ENCODE measurements around the gene MCF2L2.

The MCF2L2 gene

DNA sequence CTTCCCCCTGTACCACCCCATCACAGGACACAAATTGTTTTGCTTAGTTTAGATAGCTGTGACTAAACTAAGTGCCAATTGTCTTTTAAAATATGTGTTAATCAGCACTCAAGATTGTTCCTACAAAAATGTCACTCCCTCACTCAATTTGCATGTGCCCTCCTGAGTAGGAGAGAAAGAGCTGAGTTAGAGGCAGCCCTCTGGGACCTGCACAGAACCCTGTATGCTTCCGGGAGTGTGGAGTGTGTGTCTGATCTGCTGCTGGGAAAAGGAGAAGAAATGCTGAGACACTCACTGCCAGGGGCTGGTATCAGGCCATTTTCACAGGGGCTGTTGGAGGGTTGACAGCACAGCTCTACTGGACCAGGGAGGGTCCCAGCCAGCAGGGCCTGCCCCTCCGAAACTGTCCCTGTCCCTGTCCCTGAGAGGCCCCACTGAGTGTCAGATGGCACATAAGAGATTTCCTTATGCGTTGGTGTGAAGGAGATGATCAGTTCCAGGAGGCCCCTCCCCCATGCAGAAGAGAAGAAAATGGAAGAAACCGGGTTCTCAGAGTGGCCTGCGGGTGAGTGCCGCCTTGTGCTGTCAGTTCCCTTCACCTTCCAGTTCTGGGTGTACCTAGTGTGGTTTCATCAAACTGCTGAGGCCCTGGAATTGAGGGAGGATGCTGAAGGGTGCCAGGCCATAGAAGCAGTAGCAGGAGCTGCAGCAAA, 179.3 kb downstream of the MCF2L2 start:
- H2AFZ ChIP-seq: no peak overlapping the region
- H3K36me3 ChIP-seq (ENCODE audit: control insufficient read depth, insufficient read depth, low read length): no peaks in the 10 kb centered on the region
- no peaks in the 10 kb centered on the region for H3K4me1 ChIP-seq
- no peaks in the 10 kb centered on the region for H3K79me2 ChIP-seq
- no peaks in the 10 kb centered on the region for H3K9me3 ChIP-seq (ENCODE audit: control insufficient read depth, low read length)
- H3K9ac ChIP-seq: no peak overlapping the region
- H3K27me3 ChIP-seq (ENCODE audit: control insufficient read depth, insufficient read depth, low read length): no peaks in the 10 kb centered on the region
- no peak overlapping the region for H3K4me3 ChIP-seq (ENCODE audit: low read depth, low read length)
- H3K27ac ChIP-seq: no peak overlapping the region
- TF ChIP-seq, protein P1, sequence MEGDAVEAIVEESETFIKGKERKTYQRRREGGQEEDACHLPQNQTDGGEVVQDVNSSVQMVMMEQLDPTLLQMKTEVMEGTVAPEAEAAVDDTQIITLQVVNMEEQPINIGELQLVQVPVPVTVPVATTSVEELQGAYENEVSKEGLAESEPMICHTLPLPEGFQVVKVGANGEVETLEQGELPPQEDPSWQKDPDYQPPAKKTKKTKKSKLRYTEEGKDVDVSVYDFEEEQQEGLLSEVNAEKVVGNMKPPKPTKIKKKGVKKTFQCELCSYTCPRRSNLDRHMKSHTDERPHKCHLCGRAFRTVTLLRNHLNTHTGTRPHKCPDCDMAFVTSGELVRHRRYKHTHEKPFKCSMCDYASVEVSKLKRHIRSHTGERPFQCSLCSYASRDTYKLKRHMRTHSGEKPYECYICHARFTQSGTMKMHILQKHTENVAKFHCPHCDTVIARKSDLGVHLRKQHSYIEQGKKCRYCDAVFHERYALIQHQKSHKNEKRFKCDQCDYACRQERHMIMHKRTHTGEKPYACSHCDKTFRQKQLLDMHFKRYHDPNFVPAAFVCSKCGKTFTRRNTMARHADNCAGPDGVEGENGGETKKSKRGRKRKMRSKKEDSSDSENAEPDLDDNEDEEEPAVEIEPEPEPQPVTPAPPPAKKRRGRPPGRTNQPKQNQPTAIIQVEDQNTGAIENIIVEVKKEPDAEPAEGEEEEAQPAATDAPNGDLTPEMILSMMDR (IDR thresholded peaks at IDR 0.05): no peak
- no peak overlapping the region for H3K4me2 ChIP-seq (ENCODE audit: low read length)

DNA sequence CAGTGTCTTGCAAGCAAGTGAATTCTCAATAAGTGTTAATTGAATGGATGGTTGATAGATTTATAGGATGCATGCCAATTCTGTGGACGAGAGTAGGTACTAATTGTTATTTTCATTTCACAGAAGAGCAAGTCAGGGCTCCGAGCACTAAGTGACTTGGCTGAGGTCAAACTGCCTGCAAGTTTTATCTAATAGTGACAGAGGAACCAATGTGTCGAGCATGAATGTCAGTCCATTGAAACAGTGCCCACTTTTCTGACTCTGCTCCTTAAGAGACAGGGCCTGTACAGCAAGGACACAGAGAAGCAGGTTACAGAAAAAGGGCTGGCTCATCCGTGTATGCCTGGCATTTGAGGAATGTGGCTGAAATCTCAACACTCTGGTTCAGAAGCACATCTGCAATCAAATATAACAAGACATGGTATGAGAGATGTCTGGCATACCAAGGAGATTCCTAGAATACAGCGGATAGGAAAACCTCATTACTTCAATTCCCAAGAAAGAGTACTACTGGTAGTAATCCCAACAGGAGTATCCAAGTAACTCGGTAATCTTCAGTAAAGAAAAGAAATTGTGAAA, 181.3 kb downstream of the MCF2L2 start:
- Histone ChIP-seq H3K4me2 (ENCODE audit: low read length) (no peak overlapping the region), H3K4me1 (no peaks in the 10 kb centered on the region), H3K9me3 (ENCODE audit: control insufficient read depth, low read length) (no peaks in the 10 kb centered on the region), H3K9ac (no peak overlapping the region), H3K27me3 (ENCODE audit: control insufficient read depth, insufficient read depth, low read length) (no peaks in the 10 kb centered on the region), H3K36me3 (ENCODE audit: control insufficient read depth, insufficient read depth, low read length) (no peaks in the 10 kb centered on the region), H3K27ac (no peak overlapping the region), H3K4me3 (ENCODE audit: low read depth, low read length) (no peak overlapping the region), H2AFZ (no peak overlapping the region), H3K79me2 (no peaks in the 10 kb centered on the region)
- TF ChIP-seq, protein P1 (IDR thresholded peaks at IDR 0.05): no peak

DNA sequence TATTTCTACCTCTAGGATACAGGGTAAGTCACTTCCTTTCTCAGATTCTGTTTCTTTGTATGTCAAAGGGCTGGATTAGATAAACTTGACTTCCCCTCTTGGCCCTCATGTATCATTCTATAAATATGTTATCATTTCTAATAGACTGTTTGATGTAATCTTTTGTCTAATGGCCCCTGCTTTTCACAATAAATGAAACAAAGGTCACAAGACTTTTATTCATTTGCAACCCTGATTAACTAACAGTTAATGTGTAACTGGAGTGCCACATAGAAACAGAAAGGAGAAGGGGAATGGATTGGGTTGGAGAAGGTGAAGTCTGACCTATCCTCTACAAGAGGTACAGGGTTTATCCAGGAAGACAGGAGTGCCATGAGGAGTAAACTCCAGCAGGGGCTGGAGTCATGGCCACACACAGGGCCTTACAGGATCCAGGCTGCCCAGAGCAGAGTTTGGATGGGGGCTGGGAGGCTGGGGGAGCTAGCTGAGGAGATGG, 183.4 kb downstream of the MCF2L2 start:
- Histone ChIP-seq H3K27me3 (ENCODE audit: control insufficient read depth, insufficient read depth, low read length) (no peaks in the 10 kb centered on the region), H3K27ac (no peak overlapping the region), H3K4me1 (no peaks in the 10 kb centered on the region), H3K4me2 (ENCODE audit: low read length) (no peak overlapping the region), H3K4me3 (ENCODE audit: low read depth, low read length) (no peak overlapping the region), H3K79me2 (no peaks in the 10 kb centered on the region), H3K9ac (no peak overlapping the region), H3K9me3 (ENCODE audit: control insufficient read depth, low read length) (no peaks in the 10 kb centered on the region), H2AFZ (no peak overlapping the region), H3K36me3 (ENCODE audit: control insufficient read depth, insufficient read depth, low read length) (no peaks in the 10 kb centered on the region)
- TF ChIP-seq, protein P1 (IDR thresholded peaks at IDR 0.05): no peak

DNA sequence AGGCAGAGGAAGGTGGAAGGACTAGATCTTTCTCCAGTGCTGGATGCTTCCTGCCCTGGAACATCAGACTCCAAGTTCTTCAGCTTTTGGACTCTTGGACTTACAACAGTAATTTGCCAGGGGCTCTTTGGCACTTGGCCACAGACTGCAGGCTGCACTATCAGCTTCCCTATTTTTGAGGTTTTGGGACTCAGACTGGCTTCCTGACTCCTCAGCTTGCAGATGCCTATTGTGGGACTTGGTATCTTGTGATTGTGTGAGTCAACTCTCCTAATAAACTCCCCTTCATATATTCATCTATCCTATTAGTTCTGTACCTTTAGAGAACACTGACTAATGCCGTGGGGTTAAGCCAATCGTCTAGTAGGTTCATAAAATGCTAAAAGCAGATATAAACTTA, 184.2 kb downstream of the MCF2L2 start:
- H2AFZ ChIP-seq: no peak overlapping the region
- H3K4me1 ChIP-seq: no peaks in the 10 kb centered on the region
- no peaks in the 10 kb centered on the region for H3K36me3 ChIP-seq (ENCODE audit: control insufficient read depth, insufficient read depth, low read length)
- TF ChIP-seq, protein P1 (IDR thresholded peaks at IDR 0.05): no peak
- no peak overlapping the region for H3K4me3 ChIP-seq (ENCODE audit: low read depth, low read length)
- H3K9me3 ChIP-seq (ENCODE audit: control insufficient read depth, low read length): no peaks in the 10 kb centered on the region
- no peak overlapping the region for H3K9ac ChIP-seq
- no peak overlapping the region for H3K27ac ChIP-seq
- H3K27me3 ChIP-seq (ENCODE audit: control insufficient read depth, insufficient read depth, low read length): no peaks in the 10 kb centered on the region
- H3K4me2 ChIP-seq (ENCODE audit: low read length): no peak overlapping the region
- H3K79me2 ChIP-seq: no peaks in the 10 kb centered on the region
